ENCODE results near the gene SYCP3.

Gene SYCP3

DNA sequence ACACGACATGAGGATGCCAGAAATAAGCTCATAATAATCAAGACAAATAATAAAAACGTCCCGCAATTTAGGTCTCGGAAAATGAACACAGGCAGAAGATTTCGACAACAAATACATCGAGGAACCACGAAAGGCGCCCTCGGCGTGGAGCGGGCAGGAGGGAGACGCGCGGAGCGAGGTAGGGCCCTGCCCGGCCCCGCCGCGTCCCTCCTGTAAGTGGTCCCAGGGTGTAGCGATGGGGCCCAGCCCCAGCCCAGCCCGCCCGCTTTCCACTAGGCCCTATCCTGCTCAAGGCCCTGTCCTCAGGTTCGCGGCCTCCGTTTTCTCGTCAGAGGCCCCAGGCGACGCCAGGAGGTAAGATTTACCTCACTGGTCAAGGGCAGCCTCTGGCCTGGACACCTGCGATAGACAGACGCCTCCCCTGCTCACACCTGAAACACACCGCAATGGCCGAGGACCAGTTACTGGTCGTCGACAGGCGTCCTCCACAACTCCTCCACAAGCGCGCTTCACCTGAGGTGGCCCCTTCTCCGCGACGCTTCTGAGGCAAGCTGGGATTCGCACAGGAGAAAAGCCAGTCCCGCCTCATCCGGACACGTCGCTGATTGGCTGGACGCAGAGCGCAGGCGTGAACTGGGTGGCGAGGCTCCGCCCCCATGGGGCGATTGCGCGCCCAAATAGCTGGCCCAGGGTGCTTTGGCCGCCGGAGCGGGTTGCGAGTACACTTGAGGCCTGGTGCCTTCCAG lies at the start of gene SYCP3:
SYCP3 (minus strand) TSS at position 543 of the 746 bp plus-strand sequence. CDS start 1,527 bp downstream, outside the sequence.
- no peak for DNase-seq (ENCODE audit: low read depth)

DNA sequence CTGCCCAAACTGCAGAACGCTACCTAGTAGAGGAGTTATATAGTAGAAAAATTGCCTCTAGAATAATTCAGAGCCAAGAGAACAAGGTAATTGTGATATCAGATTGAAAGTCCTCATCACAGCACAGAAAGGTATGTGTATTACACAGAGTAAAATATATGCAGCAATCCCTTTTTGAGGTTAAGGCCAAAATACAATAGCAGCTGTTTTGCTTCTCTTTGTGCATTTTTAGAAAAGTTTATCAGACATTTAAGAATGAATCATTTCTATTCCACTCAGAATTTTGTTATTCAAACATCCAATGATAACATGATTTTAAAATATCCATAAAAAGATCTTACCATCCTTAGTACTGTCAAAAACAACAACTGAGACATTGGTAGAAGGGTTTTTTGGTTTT lies 46.4 kb upstream of the SYCP3 start:
- no peak for DNase-seq (ENCODE audit: low read depth)

DNA sequence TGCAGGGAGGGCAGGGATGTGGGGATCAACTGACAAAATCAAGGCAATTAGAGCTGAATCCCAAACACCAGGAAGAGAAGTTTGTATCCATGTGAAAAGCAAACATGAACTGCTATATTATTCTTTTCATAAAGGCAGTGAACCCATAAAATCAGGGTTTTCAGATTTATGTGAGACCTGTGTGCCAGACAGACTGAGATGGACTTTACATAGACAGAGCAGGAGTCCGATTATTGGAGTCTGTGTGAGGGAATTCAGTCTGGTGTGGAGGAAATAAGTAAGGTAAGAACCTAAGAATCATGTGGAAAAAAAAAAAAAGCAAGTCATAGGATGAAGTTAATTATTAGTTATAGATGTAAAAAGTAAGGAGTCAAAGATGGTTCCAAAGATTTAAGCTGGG lies 45.1 kb upstream of the SYCP3 start:
- DNase-seq (ENCODE audit: low read depth): no peak

DNA sequence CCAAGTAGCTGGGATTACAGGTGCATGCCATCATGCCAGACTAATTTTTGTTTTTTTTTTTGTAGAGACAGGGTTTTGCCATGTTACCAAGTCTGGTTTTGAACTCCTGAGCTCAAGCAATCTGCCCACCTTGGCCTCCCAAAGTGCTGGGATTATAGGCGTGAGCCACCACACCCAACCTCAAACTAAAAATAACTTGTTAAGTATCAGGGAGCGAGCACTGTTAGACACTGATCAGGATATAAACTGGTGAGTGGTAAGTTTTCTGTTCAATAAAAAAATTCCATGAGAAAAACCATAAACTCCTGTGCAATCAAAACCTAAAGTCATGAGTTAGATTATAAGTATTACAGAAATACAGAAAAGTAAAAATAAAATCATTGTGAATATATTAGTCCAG lies 44.6 kb upstream of the SYCP3 start:
- DNase-seq (ENCODE audit: low read depth): no peak

DNA sequence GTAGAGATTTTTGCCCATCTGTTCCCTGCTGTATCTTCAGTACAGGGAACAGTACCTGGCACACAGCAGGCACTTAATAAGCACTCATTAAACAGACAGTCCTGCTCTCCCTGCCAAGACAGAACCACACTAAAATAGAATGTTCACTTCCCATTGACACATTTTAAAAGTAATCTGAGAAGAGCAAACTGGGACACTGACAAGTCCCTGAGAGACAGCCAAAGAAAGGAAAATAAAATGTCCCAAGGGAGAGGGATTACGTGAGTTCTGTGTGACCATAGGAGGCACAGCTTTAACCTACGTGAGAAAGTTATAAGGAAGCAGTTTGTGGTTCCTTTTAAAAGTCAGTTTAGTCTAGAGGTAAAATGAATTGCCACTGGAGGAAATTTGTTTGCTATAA lies 43.9 kb upstream of the SYCP3 start:
- no peak for DNase-seq (ENCODE audit: low read depth)

DNA sequence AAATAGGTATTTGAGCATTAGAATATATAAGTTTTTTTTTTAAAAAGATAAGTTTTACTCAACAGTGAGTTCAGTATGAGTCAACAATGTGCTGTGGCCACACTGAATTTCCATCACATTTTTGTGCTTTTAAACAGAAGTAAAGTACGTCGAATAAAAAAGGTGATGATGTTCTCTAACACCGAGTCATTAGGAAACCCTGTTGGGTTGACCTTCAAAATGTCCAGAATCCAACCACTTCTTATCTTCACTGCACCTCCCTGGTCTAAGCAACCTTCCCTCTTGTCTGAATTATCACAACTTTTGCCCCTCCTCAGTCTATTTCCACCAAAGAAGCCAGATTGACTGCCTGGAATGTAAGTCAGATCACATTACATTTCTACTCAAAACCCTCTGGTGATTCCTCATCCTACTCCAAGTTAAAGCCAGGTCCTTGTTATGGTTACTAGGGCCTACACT lies 43.0 kb upstream of the SYCP3 start:
- DNase-seq (ENCODE audit: low read depth): no peak

DNA sequence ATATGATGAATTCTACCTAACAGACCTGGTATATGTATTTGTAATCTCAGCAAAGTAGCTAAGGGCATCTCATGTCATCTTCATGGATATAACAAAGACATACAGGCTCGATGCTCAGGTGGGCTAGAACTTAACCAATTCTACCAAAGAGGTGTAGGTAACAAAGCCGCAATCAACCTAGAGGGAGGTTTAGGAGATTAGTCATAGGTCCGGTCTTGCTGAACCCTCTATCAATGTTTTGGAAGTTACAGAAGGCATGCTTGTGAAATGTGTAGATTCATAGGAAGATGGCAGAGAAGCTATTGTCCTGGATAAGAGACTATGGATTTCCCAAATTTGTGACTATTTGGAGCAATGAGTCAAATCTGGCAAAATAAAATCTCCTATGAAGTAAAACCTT lies 42.6 kb upstream of the SYCP3 start:
- DNase-seq (ENCODE audit: low read depth): no peak

DNA sequence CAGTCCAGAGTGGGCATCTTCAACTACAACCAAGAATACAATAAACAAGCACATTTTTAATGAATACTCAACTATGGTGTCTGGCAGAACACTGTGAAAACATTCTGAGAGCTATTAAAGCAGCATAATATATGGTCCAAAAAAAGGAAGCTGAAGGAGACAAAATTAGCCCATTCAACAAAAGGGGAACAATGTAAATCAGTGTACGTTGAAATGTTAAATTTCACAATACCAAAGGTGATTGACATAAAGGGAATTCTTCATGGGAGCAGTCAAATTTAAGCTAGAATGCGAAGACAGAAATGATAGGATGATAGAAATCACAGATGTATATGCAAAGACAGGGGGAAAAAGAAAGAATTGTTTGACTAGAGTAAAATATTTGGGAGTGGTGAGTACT lies 41.3 kb upstream of the SYCP3 start:
- no peak for DNase-seq (ENCODE audit: low read depth)

DNA sequence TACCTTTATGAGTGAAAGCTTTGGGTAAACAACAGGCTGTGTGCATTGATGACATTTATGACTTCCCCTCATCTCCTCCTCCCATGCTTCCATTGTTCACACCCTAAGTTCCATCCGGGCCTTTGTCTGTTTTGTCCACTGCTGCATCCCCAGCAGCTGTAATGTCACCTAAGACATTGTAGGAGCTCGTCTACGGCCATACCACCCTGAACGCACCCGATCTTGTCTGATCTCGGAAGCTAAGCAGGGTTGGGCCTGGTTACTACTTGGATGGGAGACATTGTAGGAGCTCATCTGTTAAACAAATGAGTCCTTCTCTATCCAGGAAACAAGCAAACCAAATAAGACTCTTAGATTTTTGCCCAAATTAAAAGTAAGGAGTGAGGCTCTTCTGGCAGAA lies 40.4 kb upstream of the SYCP3 start:
- no peak for DNase-seq (ENCODE audit: low read depth)

DNA sequence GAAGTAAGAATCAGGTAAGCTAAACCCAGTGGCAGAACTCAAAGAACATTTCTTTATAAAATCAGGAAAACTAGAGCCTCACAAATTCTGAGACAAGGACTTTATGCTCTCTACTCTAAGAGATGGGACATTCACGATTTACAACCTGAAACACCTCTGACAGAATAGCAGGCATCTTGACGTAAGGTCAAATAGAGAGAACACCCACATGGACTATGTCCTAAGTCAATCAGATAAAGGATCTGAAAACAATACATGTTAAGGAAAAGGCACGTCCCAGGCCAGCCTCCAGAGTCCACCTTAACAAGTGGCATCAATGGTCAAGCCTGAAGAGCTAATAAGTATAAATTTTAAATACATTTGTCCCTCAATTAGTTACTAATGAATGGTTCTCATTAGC lies 39.9 kb upstream of the SYCP3 start:
- DNase-seq (ENCODE audit: low read depth): no peak

DNA sequence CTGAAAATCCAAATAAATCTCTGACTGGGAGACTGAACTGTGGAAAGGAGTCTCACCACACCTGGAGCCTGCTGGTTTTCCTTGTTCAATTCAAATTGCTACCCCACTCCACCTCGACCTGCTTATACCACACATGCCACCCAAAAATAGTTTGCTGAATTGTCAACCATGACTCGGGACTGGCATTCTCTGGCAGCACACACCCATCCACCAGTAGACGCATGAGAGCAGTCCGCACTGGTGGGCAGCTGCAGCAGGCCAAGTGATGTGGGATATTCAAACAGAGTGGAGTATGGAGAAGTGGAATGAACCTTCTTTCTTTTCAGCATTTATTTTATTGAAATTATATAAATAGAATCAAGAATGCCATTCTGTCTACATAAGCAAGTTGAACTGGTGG lies 38.7 kb upstream of the SYCP3 start:
- no peak for DNase-seq (ENCODE audit: low read depth)

DNA sequence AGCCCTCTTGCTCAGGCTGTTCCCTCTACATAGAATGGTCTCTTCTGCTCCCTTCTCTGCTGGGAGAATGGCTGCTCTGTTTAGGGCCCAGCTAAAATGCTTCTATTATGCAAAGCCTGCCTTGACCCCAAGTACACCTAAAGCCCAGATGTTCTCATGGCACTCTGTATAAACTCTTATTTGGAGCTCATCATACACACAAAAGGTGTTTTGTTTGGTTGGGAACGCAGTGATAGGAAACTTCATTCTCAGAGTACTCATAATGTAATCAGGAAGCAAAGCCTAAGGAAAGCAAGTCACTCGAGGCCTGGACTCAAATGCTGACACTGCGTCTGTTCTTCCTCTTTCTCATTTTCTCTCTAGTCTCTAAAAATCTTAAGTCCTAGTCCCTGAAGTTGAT lies 38.2 kb upstream of the SYCP3 start:
- DNase-seq (ENCODE audit: low read depth): no peak

DNA sequence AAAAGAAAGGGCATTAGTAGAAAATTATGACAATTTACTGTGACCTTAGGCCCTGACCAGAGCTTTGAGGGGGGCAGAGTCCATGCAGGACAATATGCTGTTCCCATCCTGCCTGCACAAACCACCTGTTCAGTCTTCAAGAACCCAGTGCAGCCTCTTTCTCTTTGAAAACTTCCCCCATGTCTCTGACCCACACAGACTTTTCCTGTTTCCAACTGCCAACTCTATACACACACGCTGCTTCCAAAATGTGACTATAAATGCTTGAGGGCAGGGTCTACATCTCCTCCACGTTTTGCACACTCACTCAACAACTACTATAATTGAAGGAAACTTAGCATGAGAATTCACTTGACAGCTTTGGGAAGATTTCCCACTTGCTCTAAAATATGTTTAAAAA lies 36.6 kb upstream of the SYCP3 start:
- no peak for DNase-seq (ENCODE audit: low read depth)

DNA sequence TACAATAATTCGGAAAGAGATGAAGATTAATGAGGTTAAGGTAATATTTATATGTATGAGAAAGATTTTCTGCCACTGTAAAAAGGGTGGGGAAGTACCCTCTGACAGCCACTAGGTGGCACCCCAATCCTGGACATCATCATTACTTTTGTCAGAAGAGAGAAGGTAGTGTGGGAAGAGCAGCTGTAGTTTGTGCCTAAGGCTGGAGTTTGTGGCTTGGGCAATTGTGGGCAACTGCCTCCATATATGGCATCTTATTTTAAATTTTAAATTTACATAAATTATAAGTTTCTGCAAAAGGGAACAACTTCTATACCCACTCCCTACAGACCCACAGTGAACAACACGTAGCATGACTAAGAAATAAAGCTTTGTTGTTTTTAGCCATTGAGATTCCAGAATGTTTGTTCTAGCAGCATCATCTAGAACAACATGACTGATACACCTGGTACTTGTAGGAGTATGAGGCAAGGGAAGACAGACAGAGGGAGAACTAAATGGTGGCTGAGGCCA lies 34.4 kb upstream of the SYCP3 start:
- peak; percentile 47 for DNase-seq (ENCODE audit: low read depth)

DNA sequence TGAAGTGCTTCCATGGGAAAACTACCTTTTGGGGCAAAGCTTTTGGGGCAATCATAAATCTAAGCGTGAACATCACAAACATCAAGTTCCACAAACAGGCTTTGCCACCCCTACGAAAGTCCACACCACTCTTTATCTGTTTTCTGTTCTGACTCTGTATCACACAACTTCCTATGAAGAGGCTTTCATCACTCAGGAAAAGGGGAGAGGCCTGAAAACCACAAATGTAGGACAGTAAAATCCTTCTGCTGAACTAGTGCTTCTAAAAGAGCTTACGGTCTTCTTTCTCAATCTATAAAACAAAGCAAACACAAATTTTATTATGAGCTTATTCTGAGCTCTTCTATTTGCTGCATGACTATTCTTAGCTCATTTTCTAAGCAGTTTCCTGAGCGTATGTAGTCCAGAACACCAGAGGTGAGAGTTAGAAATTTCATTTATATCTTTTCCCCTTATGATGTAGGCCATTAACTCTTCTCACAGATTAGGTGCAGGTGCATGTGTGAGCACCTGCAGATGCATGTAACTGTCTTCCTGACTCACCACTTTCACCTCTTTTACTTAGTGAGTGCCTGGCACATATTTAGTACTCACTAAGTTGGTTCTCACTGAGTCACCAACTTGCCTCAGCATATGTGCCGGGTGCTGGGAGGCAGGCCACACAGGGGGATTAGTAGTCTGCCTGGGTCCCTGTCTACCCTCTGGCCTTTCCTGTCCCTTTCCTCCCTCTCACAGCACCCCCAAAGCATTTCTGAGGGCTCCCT lies 32.9 kb upstream of the SYCP3 start:
- DNase-seq (ENCODE audit: low read depth): no peak

DNA sequence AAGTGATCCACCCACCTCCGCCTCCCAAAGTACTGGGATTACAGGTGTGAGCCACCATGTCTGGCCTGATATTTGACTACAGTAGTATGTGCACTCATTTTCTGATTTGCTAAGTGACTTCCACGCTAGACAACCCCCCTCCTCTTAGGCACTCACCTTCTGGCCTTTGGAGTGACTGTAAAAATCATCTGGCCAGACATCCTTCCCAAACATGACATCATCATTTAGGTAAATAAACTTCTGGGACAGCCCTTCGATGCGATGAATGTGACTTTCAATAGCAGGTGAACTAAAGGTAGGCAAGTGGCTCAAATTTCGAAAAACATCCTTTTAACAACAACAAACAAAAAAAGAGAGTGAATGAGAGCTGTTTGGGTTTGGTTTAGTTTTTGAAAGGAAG lies 30.6 kb upstream of the SYCP3 start:
- no peak for DNase-seq (ENCODE audit: low read depth)

DNA sequence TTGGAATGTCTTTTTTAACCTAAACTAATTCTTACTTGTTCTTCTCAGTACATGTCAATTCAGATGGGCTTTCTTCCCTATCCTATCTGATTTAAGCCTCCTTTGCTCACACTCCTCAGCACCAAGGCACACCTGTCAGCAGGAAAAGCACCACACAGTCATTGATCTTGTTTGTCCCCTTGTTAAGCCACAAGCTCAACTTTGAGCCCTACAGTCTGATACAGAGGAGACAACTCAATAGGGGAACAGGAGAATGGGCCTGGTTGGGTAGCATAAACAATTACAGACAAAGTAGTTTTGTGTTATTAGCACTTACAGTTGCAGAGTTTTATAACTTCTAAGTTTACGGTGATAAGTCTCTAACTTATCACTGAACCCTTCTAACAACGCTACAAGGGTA lies 29.5 kb upstream of the SYCP3 start:
- DNase-seq (ENCODE audit: low read depth): no peak

DNA sequence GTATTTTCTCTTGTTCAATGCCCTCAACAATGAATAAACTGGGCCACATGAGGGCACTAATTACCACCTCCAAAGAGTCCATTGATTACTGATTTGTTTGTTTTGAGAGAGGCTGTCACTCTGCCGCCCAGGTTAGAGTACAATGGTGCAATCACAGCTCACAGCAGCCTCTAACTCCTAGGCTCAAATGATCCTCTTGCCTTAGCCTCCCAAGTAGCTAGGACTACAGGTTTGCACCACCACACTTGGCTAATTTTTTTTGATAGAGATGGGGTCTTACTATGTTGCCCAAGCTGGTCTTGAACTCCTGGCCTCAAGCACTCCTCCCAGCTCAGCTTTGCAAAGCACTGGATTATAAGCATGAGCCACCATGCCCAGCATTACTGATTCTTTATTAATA lies 28.3 kb upstream of the SYCP3 start:
- no peak for DNase-seq (ENCODE audit: low read depth)

DNA sequence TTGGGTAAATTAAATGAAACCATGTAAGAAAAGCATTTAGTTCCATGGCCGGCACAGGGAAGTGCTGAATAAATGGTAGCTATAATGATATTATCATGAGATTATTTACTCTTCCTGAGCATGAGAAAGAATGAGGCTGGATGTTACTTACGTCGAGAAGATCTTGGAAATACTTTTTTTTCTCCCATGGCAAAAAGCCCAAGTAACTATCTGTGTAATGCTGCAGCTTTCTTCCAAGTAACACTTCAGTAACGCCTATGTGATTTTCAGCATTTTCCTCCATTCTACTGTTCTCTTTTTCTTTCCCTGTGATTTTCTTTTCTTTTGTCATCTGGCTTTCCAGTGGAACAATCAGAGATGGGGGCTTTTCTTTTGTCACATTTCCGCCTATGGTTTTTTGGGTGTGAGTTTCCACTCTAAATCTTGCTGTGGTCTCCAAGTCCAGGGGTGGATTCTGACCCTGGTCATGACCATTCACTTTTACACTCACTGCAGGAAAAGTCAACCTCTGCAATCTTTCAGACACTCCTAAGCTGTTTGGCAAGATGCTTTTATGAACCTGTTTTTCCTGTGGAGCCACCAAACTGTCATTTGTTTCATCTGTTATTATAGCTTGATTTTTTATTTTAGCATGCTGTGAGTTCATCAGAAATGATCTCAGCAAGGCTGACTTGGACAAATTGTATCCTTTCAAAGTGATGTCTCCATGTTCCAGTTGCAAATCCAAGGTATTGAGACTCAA lies 25.0 kb upstream of the SYCP3 start:
- no peak for DNase-seq (ENCODE audit: low read depth)

DNA sequence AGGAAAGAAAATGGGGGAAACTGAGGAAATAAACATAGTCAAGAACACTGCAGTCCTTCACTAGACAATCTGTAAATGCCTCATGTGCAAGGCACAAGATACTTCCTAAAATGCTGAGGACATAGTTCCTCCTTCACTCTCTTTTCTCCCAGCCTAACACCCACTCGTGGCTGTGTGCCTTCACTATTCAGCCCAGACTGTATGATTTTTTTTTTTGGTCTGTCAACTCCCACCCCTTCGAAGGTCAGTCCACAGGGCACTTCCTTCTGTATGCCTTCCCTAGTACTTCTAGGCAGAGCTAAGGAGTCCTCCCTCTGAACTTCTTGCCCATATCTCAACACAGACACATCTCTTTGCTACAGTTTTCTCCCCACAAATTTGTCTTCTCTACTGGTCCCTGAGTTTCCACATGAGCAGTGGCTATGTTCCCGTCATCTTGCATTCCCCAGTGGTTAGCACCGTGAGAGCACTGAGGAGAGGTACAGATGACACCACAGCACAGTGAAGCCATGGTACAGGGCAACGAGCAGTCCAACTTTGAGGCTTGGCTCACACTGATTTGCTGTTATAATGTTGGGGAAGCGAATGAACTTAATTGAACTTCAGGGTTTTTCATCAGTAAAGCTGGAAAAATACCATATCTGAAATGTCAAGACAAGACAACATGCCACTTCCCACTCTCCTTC lies 24.1 kb upstream of the SYCP3 start:
- no peak for DNase-seq (ENCODE audit: low read depth)

DNA sequence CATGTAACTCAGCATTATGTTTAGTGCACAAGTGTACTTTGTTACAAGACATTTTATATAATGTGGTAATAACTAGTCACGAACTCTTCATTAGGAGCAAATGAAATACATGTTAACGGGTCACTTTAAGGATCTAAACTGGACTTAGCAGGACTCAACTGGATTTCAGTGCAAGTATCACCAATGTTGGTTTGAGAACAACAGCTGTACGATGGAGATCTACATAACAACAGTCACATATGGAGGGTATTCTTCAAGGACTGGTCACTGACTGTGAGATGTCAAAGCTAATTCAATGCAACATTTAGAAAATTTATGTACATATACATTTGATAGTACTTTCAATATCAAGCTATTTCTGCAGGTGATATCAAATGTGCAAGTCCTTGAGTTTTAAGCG lies 22.5 kb upstream of the SYCP3 start:
- DNase-seq (ENCODE audit: low read depth): no peak

DNA sequence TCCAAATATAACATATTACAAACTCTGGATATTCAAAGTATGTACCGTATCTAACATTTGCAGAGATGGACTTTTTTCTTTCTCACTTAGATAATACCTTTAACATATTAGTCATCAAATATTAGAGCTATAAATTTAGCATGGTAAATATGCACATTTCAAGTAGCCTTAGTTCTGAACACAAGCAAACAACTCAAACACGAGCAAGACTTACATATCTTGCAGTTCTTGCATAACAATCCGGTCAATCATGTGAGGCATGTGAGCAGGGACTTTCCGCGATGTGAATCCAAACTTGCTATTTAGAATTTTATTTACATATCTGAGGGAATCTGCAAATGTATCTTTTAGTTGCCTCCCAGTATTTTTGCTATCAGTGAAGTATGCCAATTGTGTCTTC lies 22.1 kb upstream of the SYCP3 start:
- DNase-seq (ENCODE audit: low read depth): no peak
